OCI-LY3 (cell line): Measurements from ENCODE around the gene CIAO2B.

ENCODE experiments used
- H2AFZ ChIP-seq: fragments of 200-600, 300-600 bp; shearing (Covaris generic); 2 replicates; pipeline ENCODE4 v1.6.0; 2014; ENCODE audit warnings: antibody characterized with exemption, low read depth, low read length
- H3K27ac ChIP-seq: fragments of 200-600, 300-600 bp; sonication (generic); 2 replicates; pipeline ENCODE4 v1.5.1; 2014; ENCODE audit warnings: mild to moderate bottlenecking, low read length, moderate library complexity, mixed read lengths
- H3K27me3 ChIP-seq: fragments of 200-600, 300-600 bp; sonication (generic); 2 replicates; pipeline ENCODE4 v1.6.1; 2014; ENCODE audit warnings: low read depth, low read length, mixed read lengths
- H3K36me3 ChIP-seq: fragments of 200-600, 300-600 bp; sonication (generic); replicated peaks from 2 replicates; pipeline ENCODE3; 2014; ENCODE audit warnings: low read depth, low read length, mixed read lengths
- H3K4me1 ChIP-seq: fragments of 300-600, 200-600 bp; sonication (generic); 2 replicates; pipeline ENCODE4 v1.6.1; 2014; ENCODE audit warnings: low read length, mixed read lengths
- H3K4me2 ChIP-seq: fragments of 200-600, 300-600 bp; sonication (generic); 2 replicates; pipeline ENCODE4 v1.6.1; 2014; ENCODE audit warnings: low read length, mixed read lengths
- H3K4me3 ChIP-seq: fragments of 300-600, 200-600 bp; sonication (generic); 2 replicates; pipeline ENCODE4 v1.5.1; 2014; ENCODE audit warnings: antibody characterized with exemption, mild to moderate bottlenecking, low read length, moderate library complexity
- H3K79me2 ChIP-seq: fragments of 300-600, 200-600 bp; shearing (Covaris generic); 2 replicates; pipeline ENCODE4 v1.6.1; 2014; ENCODE audit warnings: mild to moderate bottlenecking, low read length, mixed read lengths
- H3K9ac ChIP-seq: fragments of 300-600, 200-600 bp; shearing (Covaris generic); 2 replicates; pipeline ENCODE4 v1.6.0; 2014; ENCODE audit warnings: mild to moderate bottlenecking, low read length, moderate library complexity
- H3K9me3 ChIP-seq: fragments of 200-600, 300-600 bp; shearing (Covaris generic); 2 replicates; pipeline ENCODE4 v1.6.1; 2014; ENCODE audit warnings: low read length, mixed read lengths; ENCODE audit not compliant: insufficient read depth
- H4K20me1 ChIP-seq: fragments of 200-600, 300-600 bp; sonication (generic); 2 replicates; pipeline ENCODE4 v1.6.1; 2016; ENCODE audit warnings: low read length, mixed read lengths; ENCODE audit not compliant: insufficient read depth
- EZH2phosphoT487 ChIP-seq: fragments of 200-600 bp; shearing (Covaris generic); IDR thresholded peaks from 2 replicates; pipeline ENCODE4 v1.6.1; 2018; ENCODE audit warnings: antibody characterized with exemption, mixed run types, low read depth
- TF ChIP-seq, protein P1 (sequence below): fragments of 200-600, 300-600 bp; sonication (generic); IDR thresholded peaks from 2 replicates; pipeline ENCODE4 v1.5.1; 2014; ENCODE audit warnings: antibody characterized with exemption, low read length, low read depth

CIAO2B gene

GRCh38 chr16:66933776-66934137 is 445 bp downstream of the CIAO2B start:
- Histone ChIP-seq H3K79me2 (peaks cover 47% of the 10 kb centered on the region), H3K4me1 (peaks cover 13% of the 10 kb centered on the region), H2AFZ (0 out of 2 replicates have a peak overlapping the region, but pooled peaks have one; percentile 64), H3K9me3 (no peaks in the 10 kb centered on the region), H3K9ac (peak overlapping the region; percentile 98), H3K4me3 (peak overlapping the region; percentile 85), H3K27ac (peak overlapping the region; percentile 26), H3K27me3 (no peaks in the 10 kb centered on the region), H4K20me1 (0 out of 2 replicates have a peak, but pooled peaks cover 3% of the 10 kb centered on the region), H3K4me2 (peak overlapping the region; percentile 100), H3K36me3 (peaks cover 7% of the 10 kb centered on the region)
- TF ChIP-seq, protein P1, sequence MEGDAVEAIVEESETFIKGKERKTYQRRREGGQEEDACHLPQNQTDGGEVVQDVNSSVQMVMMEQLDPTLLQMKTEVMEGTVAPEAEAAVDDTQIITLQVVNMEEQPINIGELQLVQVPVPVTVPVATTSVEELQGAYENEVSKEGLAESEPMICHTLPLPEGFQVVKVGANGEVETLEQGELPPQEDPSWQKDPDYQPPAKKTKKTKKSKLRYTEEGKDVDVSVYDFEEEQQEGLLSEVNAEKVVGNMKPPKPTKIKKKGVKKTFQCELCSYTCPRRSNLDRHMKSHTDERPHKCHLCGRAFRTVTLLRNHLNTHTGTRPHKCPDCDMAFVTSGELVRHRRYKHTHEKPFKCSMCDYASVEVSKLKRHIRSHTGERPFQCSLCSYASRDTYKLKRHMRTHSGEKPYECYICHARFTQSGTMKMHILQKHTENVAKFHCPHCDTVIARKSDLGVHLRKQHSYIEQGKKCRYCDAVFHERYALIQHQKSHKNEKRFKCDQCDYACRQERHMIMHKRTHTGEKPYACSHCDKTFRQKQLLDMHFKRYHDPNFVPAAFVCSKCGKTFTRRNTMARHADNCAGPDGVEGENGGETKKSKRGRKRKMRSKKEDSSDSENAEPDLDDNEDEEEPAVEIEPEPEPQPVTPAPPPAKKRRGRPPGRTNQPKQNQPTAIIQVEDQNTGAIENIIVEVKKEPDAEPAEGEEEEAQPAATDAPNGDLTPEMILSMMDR, result no peak
- no peak for TF ChIP-seq EZH2phosphoT487

- H3K4me2 ChIP-seq, result no peak overlapping the region
- no peak for TF ChIP-seq EZH2phosphoT487
- TF ChIP-seq, protein P1, result no peak
- H3K27me3 ChIP-seq, result no peaks in the 10 kb centered on the region
- H3K9ac ChIP-seq, result no peak overlapping the region
- no peaks in the 10 kb centered on the region for H4K20me1 ChIP-seq
- no peak overlapping the region for H3K4me3 ChIP-seq
- H3K9me3 ChIP-seq, result no peaks in the 10 kb centered on the region
- H2AFZ ChIP-seq, result no peak overlapping the region
- peaks cover 7% of the 10 kb centered on the region for H3K36me3 ChIP-seq
- peaks cover 21% of the 10 kb centered on the region for H3K4me1 ChIP-seq
- peaks cover 45% of the 10 kb centered on the region for H3K79me2 ChIP-seq
- no peak overlapping the region for H3K27ac ChIP-seq
These were observed 2.1 kb downstream of the CIAO2B start for GRCh38 chr16:66932076-66932475.

- H3K9ac ChIP-seq, result no peak overlapping the region
- H4K20me1 ChIP-seq, result no peaks in the 10 kb centered on the region
- H3K27ac ChIP-seq, result no peak overlapping the region
- H2AFZ ChIP-seq, result no peak overlapping the region
- peaks cover 25% of the 10 kb centered on the region for H3K4me1 ChIP-seq
- H3K9me3 ChIP-seq, result no peaks in the 10 kb centered on the region
- no peak overlapping the region for H3K4me2 ChIP-seq
- H3K27me3 ChIP-seq, result no peaks in the 10 kb centered on the region
- H3K79me2 ChIP-seq, result peaks cover 44% of the 10 kb centered on the region
- H3K36me3 ChIP-seq, result peaks cover 7% of the 10 kb centered on the region
- no peak overlapping the region for H3K4me3 ChIP-seq
- TF ChIP-seq, protein P1, result no peak
- TF ChIP-seq EZH2phosphoT487, result no peak
These were observed 2.5 kb downstream of the CIAO2B start for GRCh38 chr16:66931665-66932064.

DNA sequence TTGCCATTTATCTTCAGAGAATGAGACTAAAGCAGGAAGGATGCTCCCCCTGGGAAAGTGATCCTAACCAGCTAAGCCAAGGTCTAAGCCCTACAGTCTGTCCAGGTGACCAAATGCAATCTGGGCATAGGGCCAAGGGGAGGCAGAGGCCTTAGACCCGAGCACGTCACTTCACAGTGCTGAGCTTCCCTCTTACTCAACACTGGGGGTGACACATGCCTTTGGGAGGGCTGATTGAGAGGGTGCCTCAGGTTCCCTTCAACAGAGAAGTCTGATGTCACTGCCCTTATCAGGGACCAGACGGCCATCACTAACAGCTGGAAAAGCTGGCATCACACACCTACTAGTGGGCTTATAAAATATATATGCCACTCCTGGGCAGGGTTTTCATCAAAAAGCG is 4.0 kb downstream of the CIAO2B start:
- Histone ChIP-seq H3K9me3 (no peaks in the 10 kb centered on the region), H3K4me1 (peaks cover 26% of the 10 kb centered on the region), H3K4me3 (no peak overlapping the region), H3K9ac (no peak overlapping the region), H3K27ac (no peak overlapping the region), H3K36me3 (peaks cover 7% of the 10 kb centered on the region), H3K27me3 (no peaks in the 10 kb centered on the region), H3K79me2 (peaks cover 30% of the 10 kb centered on the region), H2AFZ (no peak overlapping the region), H3K4me2 (no peak overlapping the region), H4K20me1 (no peaks in the 10 kb centered on the region)
- TF ChIP-seq, protein P1, result no peak
- no peak for TF ChIP-seq EZH2phosphoT487
